HG02623 (cell line): ENCODE measurements around the gene SNX5.
"Not testable (repeated sequence)": the region's sequence is repeated elsewhere in the genome, so short reads cannot be mapped to it uniquely, and the experiment has no call there.

Source experiments
- ATAC-seq: cut with Tn5 transposase; IDR thresholded peaks from one replicate; pipeline ENCODE4 v1.9.1; 2021; ENCODE audit warnings: moderate library complexity; ENCODE audit not compliant: unreplicated experiment

The SNX5 gene

GRCh38 chr20:17960927-17961586, 7.5 kb downstream of the SNX5 start:
- ATAC-seq: no peak

- ATAC-seq: not testable (repeated sequence)
Observed at GRCh38 chr20:17960400-17960885, 8.2 kb downstream of the SNX5 start.

GRCh38 chr20:17959257-17959627, 9.4 kb downstream of the SNX5 start:
- no peak for ATAC-seq

- ATAC-seq: no peak
Observed at GRCh38 chr20:17958373-17959256, 10.0 kb downstream of the SNX5 start.

GRCh38 chr20:17957505-17958363, 10.9 kb downstream of the SNX5 start:
- ATAC-seq: no peak

GRCh38 chr20:17956099-17956685, 12.4 kb downstream of the SNX5 start:
- no peak for ATAC-seq

GRCh38 chr20:17955302-17955701, 13.3 kb downstream of the SNX5 start:
- ATAC-seq: no peak

GRCh38 chr20:17953935-17954334, 14.7 kb downstream of the SNX5 start:
- ATAC-seq: no peak

GRCh38 chr20:17952692-17953684, 15.6 kb downstream of the SNX5 start:
- no peak for ATAC-seq

- no peak for ATAC-seq
Observed at GRCh38 chr20:17951323-17951722, 17.3 kb downstream of the SNX5 start.

GRCh38 chr20:17950670-17951069, 17.9 kb downstream of the SNX5 start:
- ATAC-seq: no peak

- no peak for ATAC-seq
Observed at GRCh38 chr20:17949899-17950298, 18.7 kb downstream of the SNX5 start.

- ATAC-seq: no peak
Observed at GRCh38 chr20:17948442-17948841, 20.2 kb downstream of the SNX5 start.

GRCh38 chr20:17947474-17947815, 21.1 kb downstream of the SNX5 start:
- ATAC-seq: no peak

- ATAC-seq: no peak
Observed at GRCh38 chr20:17946572-17947473, 21.8 kb downstream of the SNX5 start.

- no peak for ATAC-seq
Observed at GRCh38 chr20:17946040-17946439, 22.6 kb downstream of the SNX5 start.

GRCh38 chr20:17944854-17945474, 23.6 kb downstream of the SNX5 start:
- no peak for ATAC-seq

GRCh38 chr20:17943343-17943742, 25.3 kb downstream of the SNX5 start:
- peak; percentile 78 for ATAC-seq
